Activated CD4-positive, alpha-beta T cell treated with anti-CD3 and anti-CD28 coated beads for 48 hours (primary cell): Measurements from ENCODE around the gene ASTN2.

Source experiments
- DNase-seq: peaks from one replicate; pipeline ENCODE4 v3.0.0-alpha.2; 2020

ASTN2 gene

DNA sequence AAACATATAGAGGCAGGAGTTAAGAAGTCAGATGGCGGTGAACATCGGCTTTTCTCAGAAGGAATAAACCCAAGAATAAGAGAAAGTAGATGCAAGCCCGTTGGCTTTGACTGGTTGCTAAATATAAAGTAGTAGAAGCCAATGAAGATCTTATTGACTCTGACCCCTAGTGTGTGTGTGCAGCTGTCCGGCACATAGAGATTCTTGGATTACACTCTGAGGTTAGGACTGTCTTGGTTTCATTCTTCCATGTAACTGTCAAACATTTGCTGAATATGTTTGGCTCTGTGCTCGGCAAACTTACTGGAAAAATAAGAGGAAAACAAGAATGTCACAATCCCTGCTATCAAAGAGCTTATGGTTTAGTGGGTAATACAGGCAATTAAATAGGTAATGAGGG lies 54.9 kb downstream of the ASTN2 start:
- DNase-seq: no peak

DNA sequence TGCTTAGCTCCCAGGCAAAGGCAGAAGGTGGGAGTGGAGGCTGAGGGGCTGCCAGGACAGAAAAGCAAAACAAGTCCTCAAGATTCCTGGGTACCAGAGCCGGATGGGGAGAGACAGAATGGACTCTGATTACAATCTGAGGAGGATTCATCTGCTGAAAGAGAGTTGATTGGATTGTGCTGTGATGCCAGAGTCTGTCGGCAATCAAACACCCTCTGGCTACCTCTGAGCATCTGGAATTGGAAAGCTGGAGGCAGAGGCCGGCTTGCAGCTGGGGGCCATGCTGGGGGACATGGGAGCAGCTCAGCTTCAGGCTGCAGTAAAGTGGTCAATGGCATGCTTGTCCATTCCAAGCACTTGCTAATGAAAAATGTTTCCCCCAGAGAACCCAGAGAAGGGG lies 59.3 kb downstream of the ASTN2 start:
- DNase-seq: no peak

DNA sequence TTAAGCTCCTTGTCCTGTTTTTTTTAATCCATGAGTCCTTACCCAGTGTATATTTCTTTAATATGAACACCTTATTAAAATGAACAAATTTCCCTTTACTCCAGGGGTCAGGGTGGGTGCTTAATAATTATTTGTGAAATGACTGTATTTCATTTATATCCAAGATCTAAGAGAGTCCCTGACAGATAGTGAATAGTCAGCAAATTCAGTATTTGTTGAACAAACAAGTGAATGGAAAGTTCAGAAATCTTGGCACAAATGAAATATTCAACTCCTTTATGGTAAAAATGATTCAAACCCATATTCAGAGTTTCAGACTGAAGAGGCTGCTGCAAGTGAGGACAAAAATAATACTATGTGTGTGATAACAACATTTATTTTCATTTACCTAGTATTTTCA lies 59.9 kb downstream of the ASTN2 start:
- no peak for DNase-seq

DNA sequence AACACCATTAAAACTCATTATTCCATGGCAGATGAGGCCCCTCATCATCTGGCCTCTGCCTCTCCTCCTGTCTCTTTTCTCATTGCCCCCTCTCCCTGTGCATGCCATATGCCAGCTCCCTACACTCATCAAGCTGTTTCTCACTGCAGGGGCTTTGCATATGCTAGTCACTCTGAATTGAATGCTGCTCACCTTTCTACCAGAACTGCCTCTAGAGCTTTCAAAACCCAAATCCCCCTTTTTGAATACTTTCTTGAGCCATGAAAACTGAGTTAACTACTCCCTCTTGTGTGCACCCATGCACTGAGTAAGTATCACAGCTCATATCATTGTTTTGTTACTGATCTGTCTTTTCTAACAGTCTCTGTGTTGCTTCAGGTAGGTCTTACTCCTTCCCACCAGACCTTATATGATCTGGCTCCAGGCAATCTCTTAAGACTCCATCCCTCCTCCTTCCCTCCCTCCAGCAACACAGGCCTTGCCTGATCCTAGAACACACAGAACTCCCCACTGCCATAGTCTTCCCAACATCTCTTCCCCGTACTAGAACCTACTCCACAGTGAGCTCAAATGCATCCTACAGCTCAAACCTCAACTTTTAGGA lies 60.5 kb downstream of the ASTN2 start:
- no peak for DNase-seq

DNA sequence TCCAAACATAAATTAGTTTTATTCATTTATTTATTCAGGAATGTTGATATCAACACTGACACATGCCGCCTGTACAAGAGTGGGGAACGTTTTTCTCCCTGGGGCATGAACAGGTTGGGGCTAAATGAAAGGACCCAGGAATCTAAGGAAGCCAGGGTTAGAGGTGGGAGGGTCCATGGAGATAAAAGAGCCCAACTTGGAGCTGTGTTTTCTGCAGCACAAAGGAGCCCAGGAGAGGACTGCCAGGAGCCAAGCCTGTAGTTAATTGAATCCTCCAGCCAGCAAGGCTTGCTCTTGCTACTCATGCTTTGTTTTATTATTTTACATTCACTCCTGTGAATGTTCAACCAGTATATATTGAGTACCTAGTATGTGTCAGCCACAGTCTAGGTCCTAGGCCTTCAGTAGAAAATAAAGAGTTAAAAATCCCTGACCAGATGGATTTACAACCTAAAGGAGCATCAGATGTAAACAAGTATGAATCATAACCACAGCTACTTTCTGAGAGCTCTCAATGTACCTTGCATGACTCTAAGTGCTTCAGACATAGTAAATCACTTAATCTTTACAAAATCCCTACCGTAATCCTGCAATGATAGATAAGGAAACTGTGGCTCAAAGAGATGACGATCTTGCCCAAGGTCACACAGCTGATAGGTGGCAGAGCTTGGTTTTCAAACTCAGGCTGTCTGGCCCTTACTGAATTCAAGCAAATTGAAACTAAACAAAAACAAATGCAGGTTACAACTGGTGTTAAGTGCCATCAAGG lies 69.8 kb downstream of the ASTN2 start:
- no peak for DNase-seq

DNA sequence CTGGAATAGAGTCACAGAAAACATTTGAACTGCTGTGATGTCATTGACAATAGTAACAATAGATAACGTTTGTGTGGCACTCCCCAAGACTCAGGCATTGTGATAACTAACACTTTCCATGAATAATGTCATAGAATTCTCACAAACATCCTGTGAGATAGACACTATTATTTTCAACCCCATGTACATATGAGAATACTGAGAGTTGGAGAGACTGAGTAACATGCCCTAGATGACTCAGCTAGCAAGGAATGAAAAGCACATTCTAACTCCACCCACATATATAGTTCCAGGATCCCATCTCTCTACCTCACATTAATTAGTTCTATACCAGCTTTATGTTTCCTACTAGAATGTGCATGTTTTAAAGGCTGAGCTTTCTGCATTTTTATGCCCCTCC lies 71.4 kb downstream of the ASTN2 start:
- no peak for DNase-seq

DNA sequence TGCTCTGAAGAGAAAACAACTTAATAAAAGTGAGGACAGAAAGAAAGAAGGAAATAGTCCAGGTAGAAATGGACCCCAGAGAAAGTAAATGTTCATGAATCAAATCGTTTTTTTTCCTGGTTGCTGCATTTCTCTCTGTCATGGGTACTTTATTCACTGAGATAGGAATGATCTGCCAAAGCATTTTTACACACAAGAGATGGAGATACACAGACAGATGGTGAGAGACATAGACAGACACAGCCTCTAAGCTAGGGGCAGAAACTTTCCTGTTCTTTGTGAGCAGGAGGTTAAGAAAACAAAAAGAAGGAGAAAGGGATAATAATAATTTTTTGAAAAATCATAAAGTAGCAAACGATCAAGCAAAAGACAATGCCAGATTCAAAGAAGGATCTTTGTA lies 73.7 kb downstream of the ASTN2 start:
- DNase-seq: no peak

DNA sequence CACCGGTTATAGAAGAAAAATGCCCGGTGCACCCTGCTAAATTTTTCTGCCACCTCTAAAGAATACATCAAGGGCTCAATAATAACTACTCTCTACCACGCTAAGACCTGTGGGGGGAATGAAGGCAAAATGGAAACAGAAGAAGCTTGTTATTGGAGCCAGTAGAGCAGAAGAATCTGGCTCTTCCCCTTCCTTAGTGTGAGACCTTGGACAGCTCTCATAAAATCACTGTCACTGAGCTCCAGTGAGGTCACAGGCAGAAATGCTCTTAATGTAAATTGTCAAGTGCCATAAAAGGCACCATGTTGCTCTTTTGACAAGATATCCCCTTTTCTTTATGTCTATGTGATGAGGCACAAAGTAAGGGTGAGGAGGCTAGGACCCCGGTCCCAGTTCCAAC lies 74.4 kb downstream of the ASTN2 start:
- DNase-seq: no peak

DNA sequence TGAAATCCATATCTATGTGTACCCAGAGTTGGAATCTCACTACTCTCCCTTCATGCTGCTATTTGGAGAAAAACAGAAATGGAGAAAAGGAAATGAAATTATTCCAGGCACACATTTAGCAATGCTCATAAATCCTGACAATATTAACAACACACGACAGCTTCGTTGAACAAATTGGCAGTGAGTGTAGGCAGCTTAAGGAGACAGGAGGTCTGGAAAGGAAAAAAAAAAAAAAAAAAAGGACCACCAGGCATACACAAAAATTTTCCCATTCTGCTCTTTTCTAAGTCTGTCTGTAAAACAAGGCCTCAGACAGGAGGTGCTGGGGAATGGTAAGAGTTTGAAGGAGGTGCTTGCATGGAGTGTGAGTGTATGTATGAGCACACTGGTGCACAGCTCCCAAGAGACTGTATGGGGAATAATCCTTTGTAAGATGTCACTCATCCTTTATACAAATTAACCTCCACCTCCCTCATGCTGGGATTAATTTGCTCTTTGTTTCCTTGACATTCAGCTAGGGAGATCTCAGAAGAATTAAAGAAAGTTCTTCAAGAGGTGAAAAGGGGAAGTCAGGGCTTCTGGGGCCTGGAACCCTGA lies 78.9 kb downstream of the ASTN2 start:
- no peak for DNase-seq

DNA sequence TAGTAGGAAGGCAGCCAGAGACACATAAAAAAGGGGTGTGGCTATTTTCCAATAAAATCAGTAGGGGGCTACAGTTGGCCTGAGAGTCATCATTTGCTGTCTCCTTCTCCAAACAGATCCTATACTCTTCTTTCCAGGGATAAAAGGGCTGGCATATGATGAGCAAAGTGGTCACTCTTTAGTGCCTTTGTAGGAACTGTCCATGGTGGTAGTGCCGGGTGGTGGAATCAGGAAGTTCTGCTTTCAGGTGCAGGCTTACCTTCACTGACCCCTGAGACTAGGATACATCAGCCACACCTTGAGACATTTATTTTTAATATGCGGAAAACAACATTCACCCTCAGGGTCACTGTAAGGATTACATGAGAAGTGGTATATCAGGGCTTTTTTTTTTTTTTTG lies 80.8 kb downstream of the ASTN2 start:
- no peak for DNase-seq

DNA sequence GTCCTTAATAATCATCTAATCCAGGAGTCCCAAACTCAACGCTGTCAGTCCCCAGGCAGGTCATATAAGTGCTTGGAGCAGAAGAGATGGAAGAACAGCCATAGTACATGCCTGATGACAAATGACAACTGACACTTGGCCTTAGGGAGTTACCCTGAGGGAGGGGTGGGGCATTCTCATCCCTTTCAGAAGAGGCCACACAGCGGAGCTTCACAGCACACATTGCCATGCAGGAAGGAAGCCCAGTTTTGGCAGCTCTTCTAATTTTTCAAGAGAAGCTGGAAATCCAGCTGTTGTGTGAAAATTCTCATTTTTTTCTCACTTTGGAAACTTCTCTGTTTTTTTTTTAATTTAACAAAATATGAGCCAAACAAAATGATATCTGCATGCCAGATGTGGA lies 89.0 kb downstream of the ASTN2 start:
- DNase-seq: no peak

DNA sequence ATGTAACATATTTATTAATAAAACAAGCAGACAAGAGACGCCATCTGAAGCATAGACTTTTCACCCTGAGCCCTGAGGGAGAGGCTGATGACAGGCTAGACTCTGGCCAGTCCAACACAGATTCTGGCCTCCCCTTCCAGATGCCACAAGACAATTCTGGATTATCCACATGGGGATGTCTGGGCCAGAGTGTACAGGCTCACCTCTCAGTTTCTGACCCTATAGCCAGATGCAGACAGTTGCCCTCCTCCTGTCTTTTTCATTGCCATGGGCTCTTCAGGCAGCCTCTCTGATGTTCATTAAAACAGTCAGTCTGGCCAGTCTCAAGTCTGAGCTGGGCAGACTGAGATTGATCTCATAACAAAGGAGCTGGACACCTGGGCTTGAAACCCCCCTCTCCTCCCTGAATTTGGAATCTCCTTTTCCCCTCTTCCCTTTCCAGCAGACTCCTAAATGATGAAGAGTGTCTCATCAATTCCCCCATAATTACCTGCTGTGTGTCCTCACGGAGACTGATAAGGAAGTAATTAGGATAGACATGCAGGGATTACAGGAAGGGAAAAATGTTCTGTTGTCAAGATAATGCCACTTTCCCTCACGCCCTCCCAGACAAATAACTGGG lies 89.6 kb downstream of the ASTN2 start:
- no peak for DNase-seq

DNA sequence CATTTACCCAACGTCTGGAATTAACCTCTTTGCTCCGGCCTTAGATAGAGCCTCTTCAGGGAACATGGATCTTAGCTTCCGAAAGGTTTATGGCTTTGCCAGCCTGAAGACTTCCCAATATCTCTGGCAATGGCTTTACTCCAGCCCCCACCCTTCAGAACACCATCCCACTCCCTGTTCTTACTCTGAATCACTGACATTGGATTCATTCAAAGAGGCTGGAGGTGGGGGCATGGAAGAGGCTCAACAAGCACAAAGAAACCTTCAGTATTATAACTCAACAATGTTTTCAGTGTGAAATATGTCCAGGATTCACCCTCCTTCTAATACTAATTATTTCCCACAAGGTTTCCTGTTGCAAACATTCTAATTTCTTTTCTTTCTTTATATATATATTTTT lies 91.5 kb downstream of the ASTN2 start:
- DNase-seq: no peak

DNA sequence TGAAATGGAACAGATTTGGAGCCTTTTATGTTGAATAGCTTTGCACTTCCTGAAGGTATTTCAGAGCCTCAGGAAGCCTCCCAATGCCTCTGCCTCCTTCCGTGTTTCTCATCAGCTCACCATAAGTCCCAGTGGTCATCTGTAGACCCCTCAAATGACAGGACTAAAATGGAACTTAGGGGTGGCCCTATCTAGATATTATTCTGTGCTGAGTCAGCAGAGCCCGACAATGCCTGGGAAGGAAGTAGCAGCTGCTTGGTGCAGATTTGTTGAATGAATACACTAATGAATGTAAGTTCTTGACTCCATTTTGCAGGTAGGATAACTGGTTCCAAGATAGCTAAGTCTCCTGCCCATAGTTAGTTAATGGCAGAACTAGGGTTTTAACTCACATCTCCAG lies 97.7 kb downstream of the ASTN2 start:
- no peak for DNase-seq

DNA sequence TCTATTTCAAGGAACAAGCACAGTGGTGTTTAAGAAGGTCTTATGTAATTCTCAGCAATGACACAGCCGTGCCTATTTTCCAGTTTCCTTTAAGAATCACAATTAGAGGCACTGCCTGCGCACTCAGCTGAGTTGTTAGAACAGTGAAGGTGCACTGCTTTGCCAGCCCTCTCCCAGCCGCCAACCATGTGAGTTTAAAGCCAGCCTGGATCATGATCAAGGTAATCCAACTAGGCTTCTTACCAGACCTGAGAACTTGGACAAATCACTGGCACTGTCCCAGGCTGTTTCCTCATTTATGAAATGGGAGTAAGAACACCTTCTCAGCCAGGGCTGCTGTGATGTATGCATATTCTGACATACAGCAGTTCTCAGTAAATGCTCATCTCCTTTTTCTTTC lies 99.6 kb downstream of the ASTN2 start:
- no peak for DNase-seq

DNA sequence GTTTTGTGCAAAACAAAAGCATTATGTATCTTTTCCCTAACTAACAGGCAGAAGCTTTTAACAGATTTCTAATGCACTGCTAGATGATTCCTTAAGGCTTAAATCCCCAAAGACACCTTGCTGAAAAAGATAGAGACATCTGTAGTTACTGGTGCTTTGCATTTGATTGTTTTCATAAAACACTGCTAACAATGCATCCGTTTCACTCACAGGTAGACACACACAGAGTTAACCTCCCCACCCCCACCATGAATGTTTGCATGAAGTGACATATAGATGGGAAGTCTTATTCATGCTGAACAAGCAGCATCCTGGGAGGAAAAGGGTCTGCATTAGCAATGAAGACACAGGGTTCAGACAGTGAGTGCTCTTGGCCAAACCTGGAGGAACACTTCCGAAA lies 100.9 kb downstream of the ASTN2 start:
- no peak for DNase-seq

DNA sequence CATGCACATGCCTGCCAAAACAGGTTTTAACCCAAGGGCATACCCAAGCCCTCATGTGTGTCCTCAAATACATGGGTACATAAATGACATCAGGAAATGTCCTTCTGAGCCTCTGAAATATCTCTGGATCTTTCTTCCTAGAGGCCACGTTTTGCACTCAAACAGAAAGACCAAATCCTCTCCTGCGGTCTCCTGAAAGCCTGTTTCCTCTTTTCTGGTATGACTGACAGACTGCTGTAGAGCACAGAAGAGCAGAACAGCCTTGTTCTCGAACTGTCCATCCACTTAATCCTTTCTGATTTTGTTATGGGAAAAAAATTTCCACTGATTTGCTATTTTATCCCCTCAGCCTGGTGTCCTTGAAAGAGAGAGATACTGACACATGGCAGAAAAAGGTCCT lies 107.2 kb downstream of the ASTN2 start:
- DNase-seq: no peak

DNA sequence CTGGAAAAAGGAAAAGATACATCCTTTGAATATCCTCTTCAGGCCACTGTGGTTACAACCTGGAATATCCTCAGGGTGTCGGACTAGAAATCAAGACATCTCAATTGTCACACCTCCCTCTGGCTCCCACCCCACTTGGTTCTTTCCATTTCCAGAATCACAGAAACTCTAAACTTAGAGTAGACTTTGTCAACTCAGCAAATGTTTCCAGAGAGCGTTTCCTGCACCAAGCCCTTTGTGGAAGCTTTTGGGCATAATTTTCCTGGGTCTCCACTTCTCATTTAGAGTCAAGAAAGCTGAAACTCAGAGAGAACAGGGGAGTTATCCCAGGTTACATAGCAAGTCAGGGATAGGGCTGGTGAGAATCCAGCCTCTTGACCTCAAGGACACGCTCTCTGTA lies 108.8 kb downstream of the ASTN2 start:
- DNase-seq: no peak

DNA sequence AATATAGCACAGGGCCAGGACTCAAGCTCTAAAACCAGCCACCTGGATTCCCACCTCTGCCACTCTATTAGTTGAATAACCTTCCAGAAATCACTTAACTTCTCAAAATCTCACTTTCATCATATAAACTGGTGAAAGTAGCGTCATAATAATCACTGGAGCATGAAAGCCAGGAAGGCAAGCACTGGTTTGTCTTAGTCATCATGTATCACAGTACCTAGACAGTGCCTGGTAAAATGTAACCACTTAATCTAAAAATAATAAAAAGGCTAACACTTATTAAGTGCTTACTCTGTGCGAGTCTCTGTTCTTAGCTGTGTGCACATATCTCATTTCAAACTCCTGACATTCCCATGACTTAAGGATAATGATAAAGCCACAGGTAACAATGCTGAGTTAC lies 109.4 kb downstream of the ASTN2 start:
- DNase-seq: no peak

DNA sequence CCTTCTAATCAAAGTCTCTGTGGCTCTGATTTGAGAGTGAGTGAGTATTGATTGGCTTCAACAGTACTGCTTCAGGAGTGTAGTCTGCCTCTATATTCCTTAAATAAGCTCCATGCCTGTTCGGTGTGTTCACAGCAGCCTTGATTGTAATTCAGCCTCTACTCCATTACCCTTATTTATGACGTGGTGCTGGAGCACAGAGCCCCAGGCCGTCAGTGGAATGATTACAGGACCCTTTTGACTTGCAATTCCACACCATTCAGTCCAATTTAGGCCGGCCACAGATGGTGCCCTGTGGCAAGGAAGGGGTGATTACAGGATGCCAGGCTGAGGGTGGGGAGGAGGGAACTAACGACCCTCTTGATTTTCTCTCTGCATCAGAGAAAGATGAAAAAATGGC lies 110.3 kb downstream of the ASTN2 start:
- no peak for DNase-seq

DNA sequence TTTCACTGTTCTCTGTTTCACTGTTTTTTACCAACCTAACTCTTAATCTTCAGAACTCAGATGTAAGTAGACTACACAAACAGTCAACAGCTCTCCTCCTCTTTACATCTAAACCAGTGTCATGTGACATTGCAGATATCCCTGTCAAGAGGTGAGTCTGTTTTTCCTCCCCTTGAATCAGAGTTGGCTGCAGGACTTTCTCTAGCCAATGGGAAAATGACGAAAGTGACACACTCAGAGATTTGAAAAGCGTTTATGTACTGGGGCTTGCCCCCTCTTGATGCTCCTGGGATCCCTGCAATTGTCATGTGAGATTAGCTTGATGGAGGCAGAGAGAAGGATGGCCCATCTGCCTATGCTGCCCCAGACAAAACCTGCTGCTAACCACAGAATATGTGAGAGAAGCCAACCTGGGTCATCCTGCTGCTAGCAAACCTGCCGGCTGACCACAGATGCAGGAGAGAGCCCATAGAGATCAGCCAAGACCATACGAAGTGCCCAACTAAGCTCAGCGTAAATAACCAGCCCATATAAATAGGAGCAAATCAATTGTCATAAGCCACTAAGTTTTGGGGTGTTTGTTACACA lies 111.1 kb downstream of the ASTN2 start:
- DNase-seq: no peak

DNA sequence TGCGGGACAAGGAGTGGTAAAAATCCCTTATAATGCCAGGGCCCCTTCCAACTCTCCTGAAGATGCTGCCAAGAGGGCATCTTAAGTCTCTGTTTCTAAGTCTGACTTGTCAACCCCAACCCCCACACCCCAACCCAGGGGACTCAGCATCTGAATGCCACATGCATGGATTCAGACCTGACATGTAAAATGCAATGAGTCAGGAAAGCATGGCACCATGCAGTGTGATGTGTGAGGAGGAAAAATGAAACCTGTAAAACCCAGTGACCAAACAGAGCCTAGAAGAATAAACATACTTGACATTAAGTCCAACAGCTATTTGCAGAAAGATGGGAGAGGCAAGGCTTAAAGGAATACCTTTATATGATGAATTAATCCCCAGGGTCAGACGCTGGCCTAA lies 112.4 kb downstream of the ASTN2 start:
- DNase-seq: no peak

DNA sequence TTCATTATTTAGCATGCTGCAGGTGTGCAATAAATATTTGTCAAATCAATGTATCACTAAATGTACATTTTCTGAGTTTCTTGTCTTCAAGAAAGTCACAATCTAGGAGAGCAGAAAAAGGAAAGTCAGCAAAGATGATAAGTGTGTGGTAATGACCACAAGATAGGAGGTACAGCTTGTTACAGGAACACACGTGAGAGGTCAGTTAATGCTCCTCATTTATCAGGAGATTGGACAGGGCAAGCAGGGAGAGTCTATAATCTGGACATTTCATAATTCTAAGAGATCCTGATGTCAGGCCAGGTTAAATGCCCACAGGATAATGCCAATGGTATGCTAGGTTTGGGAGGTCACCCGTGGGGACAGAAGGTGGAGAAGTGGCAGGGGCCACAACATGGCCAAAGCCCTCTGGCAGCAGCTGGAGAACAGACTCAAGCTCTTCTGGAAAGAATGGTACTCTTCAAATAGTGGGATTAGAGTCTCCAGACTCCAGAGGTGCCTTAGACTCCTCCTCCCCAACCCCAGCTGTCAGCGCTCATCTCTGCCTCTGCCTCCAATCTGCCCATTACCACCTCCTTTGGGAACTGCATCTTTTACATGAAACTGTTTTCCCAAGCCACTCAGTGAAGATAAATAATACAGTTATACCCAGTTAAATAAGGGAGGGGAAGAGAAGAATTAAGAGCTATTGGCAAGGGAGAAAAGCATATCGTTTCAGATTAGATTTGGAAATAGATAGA lies 114.3 kb downstream of the ASTN2 start:
- DNase-seq: no peak
